CD4-positive, alpha-beta T cell (primary cell): ENCODE data around the gene FRMD4B. TPM values are rescaled to one million over a fixed set of nuclear protein-coding genes. Genes with fewer than 3 reads are reported as not detected.

ENCODE experiments used
- ATAC-seq: fragments of 200-7000 bp; cut with Tn5 transposase; one replicate; pipeline ENCODE4 v1.10.0; 2022; ENCODE audit warnings: mild to moderate bottlenecking; ENCODE audit not compliant: poor library complexity
- CTCF ChIA-PET: fragments of 350-600 bp; sonication (Branson Sonifier 250); formaldehyde crosslinking; loops from one replicate; lab custom pipeline; 2021; ENCODE audit warnings: antibody characterized with exemption, inconsistent platforms; lab: Charles Lee
- POLR2A ChIA-PET: fragments of 350-600 bp; sonication (Branson Sonifier 250); formaldehyde crosslinking; loops from one replicate; lab custom pipeline; 2021; ENCODE audit warnings: antibody characterized with exemption, inconsistent platforms; lab: Charles Lee
- DNase-seq, 14 experiments: peaks; one replicate each; pipeline ENCODE4 v3.0.0-alpha.2; 2013 to 2020; ENCODE audit warnings: mixed read lengths in 2 of 14
- H3K27ac ChIP-seq, 2 donors: one replicate each; pipeline versions ENCODE4 v1.5.1 to v1.7.0; 2013; ENCODE audit warnings: low read length in 2 of 2, low read depth in 1 of 2, mild to moderate bottlenecking in 1 of 2
- H3K27me3 ChIP-seq, 2 experiments: 1 replicate in 1 of 2; 2 replicates in 1 of 2; pipeline versions ENCODE4 v1.6.1 to v1.7.0; 2013; ENCODE audit warnings: low read length in 2 of 2, control low read depth in 1 of 2, mild to moderate bottlenecking in 1 of 2, moderate library complexity in 1 of 2; ENCODE audit not compliant: insufficient read depth in 2 of 2, control insufficient read depth in 1 of 2
- H3K36me3 ChIP-seq: one replicate; pipeline ENCODE4 v1.6.1; 2013; ENCODE audit warnings: low read length, control low read depth; ENCODE audit not compliant: insufficient read depth
- H3K4me1 ChIP-seq: one replicate; pipeline ENCODE4 v1.6.1; 2013; ENCODE audit warnings: low read length, control low read depth; ENCODE audit not compliant: insufficient read depth
- H3K4me3 ChIP-seq: one replicate; pipeline ENCODE4 v1.5.1; 2013; ENCODE audit warnings: mild to moderate bottlenecking, low read length, moderate library complexity
- H3K9me3 ChIP-seq, 2 experiments: 1 replicate in 1 of 2; 2 replicates in 1 of 2; pipeline versions ENCODE4 v1.6.1 to v1.7.0; 2013; ENCODE audit warnings: low read length in 2 of 2, mild to moderate bottlenecking in 2 of 2, control low read depth in 1 of 2, moderate library complexity in 1 of 2; ENCODE audit not compliant: control insufficient read depth in 1 of 2, insufficient read depth in 1 of 2
- H3K27ac Mint-ChIP-seq: one replicate; pipeline ENCODE4 v1.8.0; 2020; ENCODE audit warnings: mixed read lengths
- H3K27me3 Mint-ChIP-seq: one replicate; pipeline ENCODE4 v1.8.0; 2021; ENCODE audit warnings: mixed read lengths
- H3K36me3 Mint-ChIP-seq: one replicate; pipeline ENCODE4 v1.8.0; 2021; ENCODE audit warnings: low read depth, mixed read lengths
- H3K4me1 Mint-ChIP-seq: one replicate; pipeline ENCODE4 v1.8.0; 2021; ENCODE audit warnings: low read depth, mixed read lengths
- H3K4me3 Mint-ChIP-seq: one replicate; pipeline ENCODE4 v1.8.0; 2020; ENCODE audit warnings: mild to moderate bottlenecking, mixed read lengths
- H3K9me3 Mint-ChIP-seq: one replicate; pipeline ENCODE4 v1.8.0; 2020; ENCODE audit warnings: mixed read lengths
- CTCF ChIP-seq: fragments of 200-600 bp; IDR thresholded peaks from one replicate; pipeline ENCODE4 v1.8.0; 2022; ENCODE audit warnings: antibody characterized with exemption, mild to moderate bottlenecking
- intact Hi-C, 2 experiments: fragments of 100-400 bp; cut with DNase I in 1 of 2; cut with micrococcal nuclease in 1 of 2; formaldehyde crosslinking; loops; one replicate each; pipeline versions ENCODE4 v1.15.1 to v1.9.0; 2023 to 2025; cut with DNase I, micrococcal nuclease
- total RNA-seq, 174 experiments: library from RNA in 2 of 174; stranded (reverse) in 2 of 174; gene quantifications; one replicate each; pipeline ENCODE4 v1.2.3 and lab custom pipeline; 2021 to 2026

The FRMD4B gene
- total RNA-seq, 2 experiments from 2014 or later = 5.5 to 7.7 TPM

- Mint-ChIP-seq H3K36me3 (no peaks in the 10 kb centered on the region), H3K9me3 (no peaks in the 10 kb centered on the region), H3K4me1 (no peaks in the 10 kb centered on the region), H3K27ac (no peak overlapping the region), H3K27me3 (no peaks in the 10 kb centered on the region), H3K4me3 (no peak overlapping the region)
- H3K36me3 ChIP-seq = no peaks in the 10 kb centered on the region
- TF ChIP-seq CTCF = no peak
- intact Hi-C loops = no loop called here
- H3K4me1 ChIP-seq = no peaks in the 10 kb centered on the region
- no peak for ATAC-seq
- H3K9me3 ChIP-seq = no peaks in the 10 kb centered on the region
- H3K27ac ChIP-seq = no peak overlapping the region
- no peak for DNase-seq
- ChIA-PET CTCF (no interaction called here), POLR2A (no interaction called here)
- peaks cover 0 to 2% of the 10 kb centered on the region in 2 experiments for H3K27me3 ChIP-seq
- H3K4me3 ChIP-seq = no peak overlapping the region
These were observed 35.1 kb upstream of the FRMD4B start for GRCh38 chr3:69420781-69421520.

- ChIA-PET POLR2A (no interaction called here), CTCF (no interaction called here)
- Mint-ChIP-seq H3K27ac (no peak overlapping the region), H3K27me3 (no peaks in the 10 kb centered on the region), H3K9me3 (no peaks in the 10 kb centered on the region), H3K4me1 (no peaks in the 10 kb centered on the region), H3K4me3 (no peak overlapping the region), H3K36me3 (no peaks in the 10 kb centered on the region)
- Histone ChIP-seq H3K36me3 (no peaks in the 10 kb centered on the region), H3K4me3 (no peak overlapping the region), H3K27ac (no peak overlapping the region), H3K9me3 (no peaks in the 10 kb centered on the region), H3K27me3 (peaks cover 0 to 2% of the 10 kb centered on the region in 2 experiments), H3K4me1 (no peaks in the 10 kb centered on the region)
- no peak for TF ChIP-seq CTCF
- intact Hi-C loops = no loop called here
- no peak for ATAC-seq
- no peak for DNase-seq
These were observed 33.4 kb upstream of the FRMD4B start for GRCh38 chr3:69419276-69419675.

- intact Hi-C loops = no loop called here
- H3K4me1 ChIP-seq = no peaks in the 10 kb centered on the region
These were observed 31.7 kb upstream of the FRMD4B start for GRCh38 chr3:69417541-69418078.

More at GRCh38 chr3:69417541-69418078, 31.7 kb upstream of the FRMD4B start:
- no peak for TF ChIP-seq CTCF
- no peaks in the 10 kb centered on the region for H3K27me3 Mint-ChIP-seq
- Histone ChIP-seq H3K36me3 (no peaks in the 10 kb centered on the region), H3K27me3 (peaks cover 0 to 2% of the 10 kb centered on the region in 2 experiments), H3K4me3 (no peak overlapping the region), H3K9me3 (no peaks in the 10 kb centered on the region), H3K27ac (no peak overlapping the region)
- ATAC-seq (no peak), DNase-seq (no peak)
- ChIA-PET CTCF (no interaction called here), POLR2A (no interaction called here)
- H3K36me3 Mint-ChIP-seq = no peaks in the 10 kb centered on the region
- no peak overlapping the region for H3K27ac Mint-ChIP-seq
- H3K4me3 Mint-ChIP-seq = no peak overlapping the region
- no peaks in the 10 kb centered on the region for H3K4me1 Mint-ChIP-seq
- no peaks in the 10 kb centered on the region for H3K9me3 Mint-ChIP-seq
